CD4-positive, alpha-beta T cell (primary cell): ENCODE measurements around the gene ALK. TPM values are rescaled to one million over a fixed set of nuclear protein-coding genes. Genes with fewer than 3 reads are reported as not detected.

Experiments used
- ATAC-seq: fragments of 200-7000 bp; cut with Tn5 transposase; one replicate; pipeline ENCODE4 v1.10.0; 2022; ENCODE audit warnings: mild to moderate bottlenecking; ENCODE audit not compliant: poor library complexity
- CTCF ChIA-PET: fragments of 350-600 bp; sonication (Branson Sonifier 250); formaldehyde crosslinking; loops from one replicate; lab custom pipeline; 2021; ENCODE audit warnings: antibody characterized with exemption, inconsistent platforms; lab: Charles Lee
- POLR2A ChIA-PET: fragments of 350-600 bp; sonication (Branson Sonifier 250); formaldehyde crosslinking; loops from one replicate; lab custom pipeline; 2021; ENCODE audit warnings: antibody characterized with exemption, inconsistent platforms; lab: Charles Lee
- DNase-seq, 14 experiments: peaks; one replicate each; pipeline ENCODE4 v3.0.0-alpha.2; 2013 to 2020; ENCODE audit warnings: mixed read lengths in 2 of 14
- H3K27ac ChIP-seq, 2 donors: one replicate each; pipeline versions ENCODE4 v1.5.1 to v1.7.0; 2013; ENCODE audit warnings: low read length in 2 of 2, low read depth in 1 of 2, mild to moderate bottlenecking in 1 of 2
- H3K27me3 ChIP-seq, 2 experiments: 1 replicate in 1 of 2; 2 replicates in 1 of 2; pipeline versions ENCODE4 v1.6.1 to v1.7.0; 2013; ENCODE audit warnings: low read length in 2 of 2, control low read depth in 1 of 2, mild to moderate bottlenecking in 1 of 2, moderate library complexity in 1 of 2; ENCODE audit not compliant: insufficient read depth in 2 of 2, control insufficient read depth in 1 of 2
- H3K36me3 ChIP-seq: one replicate; pipeline ENCODE4 v1.6.1; 2013; ENCODE audit warnings: low read length, control low read depth; ENCODE audit not compliant: insufficient read depth
- H3K4me1 ChIP-seq: one replicate; pipeline ENCODE4 v1.6.1; 2013; ENCODE audit warnings: low read length, control low read depth; ENCODE audit not compliant: insufficient read depth
- H3K4me3 ChIP-seq: one replicate; pipeline ENCODE4 v1.5.1; 2013; ENCODE audit warnings: mild to moderate bottlenecking, low read length, moderate library complexity
- H3K9me3 ChIP-seq, 2 experiments: 1 replicate in 1 of 2; 2 replicates in 1 of 2; pipeline versions ENCODE4 v1.6.1 to v1.7.0; 2013; ENCODE audit warnings: low read length in 2 of 2, mild to moderate bottlenecking in 2 of 2, control low read depth in 1 of 2, moderate library complexity in 1 of 2; ENCODE audit not compliant: control insufficient read depth in 1 of 2, insufficient read depth in 1 of 2
- H3K27ac Mint-ChIP-seq: one replicate; pipeline ENCODE4 v1.8.0; 2020; ENCODE audit warnings: mixed read lengths
- H3K27me3 Mint-ChIP-seq: one replicate; pipeline ENCODE4 v1.8.0; 2021; ENCODE audit warnings: mixed read lengths
- H3K36me3 Mint-ChIP-seq: one replicate; pipeline ENCODE4 v1.8.0; 2021; ENCODE audit warnings: low read depth, mixed read lengths
- H3K4me1 Mint-ChIP-seq: one replicate; pipeline ENCODE4 v1.8.0; 2021; ENCODE audit warnings: low read depth, mixed read lengths
- H3K4me3 Mint-ChIP-seq: one replicate; pipeline ENCODE4 v1.8.0; 2020; ENCODE audit warnings: mild to moderate bottlenecking, mixed read lengths
- H3K9me3 Mint-ChIP-seq: one replicate; pipeline ENCODE4 v1.8.0; 2020; ENCODE audit warnings: mixed read lengths
- intact Hi-C, 2 experiments: fragments of 100-400 bp; cut with DNase I in 1 of 2; cut with micrococcal nuclease in 1 of 2; formaldehyde crosslinking; loops; one replicate each; pipeline versions ENCODE4 v1.15.1 to v1.9.0; 2023 to 2025; cut with DNase I, micrococcal nuclease
- total RNA-seq, 174 experiments: library from RNA in 2 of 174; stranded (reverse) in 2 of 174; gene quantifications; one replicate each; pipeline ENCODE4 v1.2.3 and lab custom pipeline; 2021 to 2026
- TF ChIP-seq, protein P1 (sequence below): fragments of 200-600 bp; IDR thresholded peaks from one replicate; pipeline ENCODE4 v1.8.0; 2022; ENCODE audit warnings: antibody characterized with exemption, mild to moderate bottlenecking

Gene ALK
- total RNA-seq, 2 experiments from 2014 or later, result not detected

DNA sequence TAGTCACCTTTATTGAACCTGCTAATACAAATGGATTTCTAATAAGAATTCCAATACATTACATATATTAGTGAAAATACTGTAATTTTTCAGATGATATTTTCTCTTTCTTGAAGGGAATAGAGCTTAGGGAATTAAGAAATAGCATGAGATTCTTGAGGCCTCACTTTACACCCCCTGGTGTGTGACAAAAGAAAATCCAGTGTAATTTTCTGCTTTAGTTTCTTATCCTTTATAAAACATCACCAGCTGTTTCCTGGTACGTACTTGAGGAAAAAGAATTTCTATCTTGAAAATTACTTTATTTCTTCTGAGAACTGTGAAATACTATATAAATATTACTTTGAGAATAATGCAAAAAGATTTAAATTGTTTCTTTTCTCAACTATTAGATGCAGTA is 734.6 kb downstream of the ALK start:
- Histone ChIP-seq H3K9me3 (no peaks in the 10 kb centered on the region), H3K27ac (no peak overlapping the region), H3K27me3 (no peaks in the 10 kb centered on the region), H3K4me1 (peaks cover 4% of the 10 kb centered on the region), H3K36me3 (peaks cover 12% of the 10 kb centered on the region), H3K4me3 (no peak overlapping the region)
- ChIA-PET CTCF (no interaction called here), POLR2A (no interaction called here)
- Mint-ChIP-seq H3K9me3 (no peaks in the 10 kb centered on the region), H3K4me1 (peaks cover 16% of the 10 kb centered on the region), H3K27me3 (no peaks in the 10 kb centered on the region), H3K27ac (no peak overlapping the region), H3K4me3 (no peak overlapping the region), H3K36me3 (peaks cover 57% of the 10 kb centered on the region)
- DNase-seq (no peak), ATAC-seq (no peak)
- TF ChIP-seq, protein P1, sequence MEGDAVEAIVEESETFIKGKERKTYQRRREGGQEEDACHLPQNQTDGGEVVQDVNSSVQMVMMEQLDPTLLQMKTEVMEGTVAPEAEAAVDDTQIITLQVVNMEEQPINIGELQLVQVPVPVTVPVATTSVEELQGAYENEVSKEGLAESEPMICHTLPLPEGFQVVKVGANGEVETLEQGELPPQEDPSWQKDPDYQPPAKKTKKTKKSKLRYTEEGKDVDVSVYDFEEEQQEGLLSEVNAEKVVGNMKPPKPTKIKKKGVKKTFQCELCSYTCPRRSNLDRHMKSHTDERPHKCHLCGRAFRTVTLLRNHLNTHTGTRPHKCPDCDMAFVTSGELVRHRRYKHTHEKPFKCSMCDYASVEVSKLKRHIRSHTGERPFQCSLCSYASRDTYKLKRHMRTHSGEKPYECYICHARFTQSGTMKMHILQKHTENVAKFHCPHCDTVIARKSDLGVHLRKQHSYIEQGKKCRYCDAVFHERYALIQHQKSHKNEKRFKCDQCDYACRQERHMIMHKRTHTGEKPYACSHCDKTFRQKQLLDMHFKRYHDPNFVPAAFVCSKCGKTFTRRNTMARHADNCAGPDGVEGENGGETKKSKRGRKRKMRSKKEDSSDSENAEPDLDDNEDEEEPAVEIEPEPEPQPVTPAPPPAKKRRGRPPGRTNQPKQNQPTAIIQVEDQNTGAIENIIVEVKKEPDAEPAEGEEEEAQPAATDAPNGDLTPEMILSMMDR, result no peak
- intact Hi-C loops, result loop anchor here in 1 of 2 experiments (5.0 kb wide), 1 partner anchor 75 kb away; no protein-coding TSS in a partner anchor

- CTCF ChIA-PET, result interaction anchor here (0.6 kb wide), 1 partner anchor 327 kb away, joined by 3 read pairs; no protein-coding TSS in a partner anchor
- no peak for DNase-seq
- no peak overlapping the region for H3K4me3 Mint-ChIP-seq
Measured at GRCh38 chr2:29184531-29184930, 736.9 kb downstream of the ALK start.

DNA sequence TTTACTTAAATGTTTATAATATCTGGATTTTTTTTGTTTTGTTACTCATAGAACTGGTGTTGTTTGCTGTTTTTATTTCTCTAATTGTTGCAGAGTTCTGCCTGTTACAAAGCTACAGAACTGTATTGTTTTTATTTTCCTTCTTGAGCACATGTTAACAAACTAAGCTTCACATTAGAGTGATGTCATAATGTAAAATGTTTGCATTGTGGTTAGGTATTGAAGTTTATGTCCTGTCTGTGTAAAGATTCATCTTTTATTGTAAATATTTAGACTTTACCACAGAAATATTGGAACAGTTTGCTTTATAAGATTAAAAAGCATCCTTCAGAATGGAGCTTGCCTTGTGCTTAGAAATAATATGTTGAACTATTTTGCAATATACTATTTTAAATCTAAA is 738.5 kb downstream of the ALK start:
- peaks cover 76% of the 10 kb centered on the region for H3K36me3 Mint-ChIP-seq
- Histone ChIP-seq H3K27ac (no peak overlapping the region), H3K4me1 (no peaks in the 10 kb centered on the region), H3K36me3 (peaks cover 27% of the 10 kb centered on the region), H3K9me3 (no peaks in the 10 kb centered on the region), H3K27me3 (no peaks in the 10 kb centered on the region), H3K4me3 (no peak overlapping the region)
- H3K4me3 Mint-ChIP-seq, result no peak overlapping the region
- intact Hi-C loops, result no loop called here
- DNase-seq, result no peak
- no peaks in the 10 kb centered on the region for H3K27me3 Mint-ChIP-seq
- no peak overlapping the region for H3K27ac Mint-ChIP-seq
- H3K9me3 Mint-ChIP-seq, result no peaks in the 10 kb centered on the region
- no peak for ATAC-seq
- CTCF ChIA-PET, result no interaction called here
- no peaks in the 10 kb centered on the region for H3K4me1 Mint-ChIP-seq
- TF ChIP-seq, protein P1, result no peak
- POLR2A ChIA-PET, result interaction anchor here (2.0 kb wide), 1 partner anchor 67 kb away, joined by 7 read pairs; no protein-coding TSS in a partner anchor

More at GRCh38 chr2:29184531-29184930, 736.9 kb downstream of the ALK start:
- TF ChIP-seq, protein P1, result no peak
- no peak for ATAC-seq
- POLR2A ChIA-PET, result no interaction called here
- no peaks in the 10 kb centered on the region for H3K27me3 ChIP-seq
- Mint-ChIP-seq H3K27me3 (no peaks in the 10 kb centered on the region), H3K4me1 (peaks cover 10% of the 10 kb centered on the region), H3K27ac (no peak overlapping the region), H3K36me3 (peaks cover 74% of the 10 kb centered on the region), H3K9me3 (no peaks in the 10 kb centered on the region)
- peaks cover 4% of the 10 kb centered on the region for H3K4me1 ChIP-seq
- peaks cover 27% of the 10 kb centered on the region for H3K36me3 ChIP-seq
- H3K27ac ChIP-seq, result no peak overlapping the region
- H3K9me3 ChIP-seq, result no peaks in the 10 kb centered on the region
- H3K4me3 ChIP-seq, result no peak overlapping the region
- intact Hi-C loops, result no loop called here
